ENCODE results near the gene SLC26A8. TPM values are rescaled to one million over a fixed set of nuclear protein-coding genes. Genes with fewer than 3 reads are reported as not detected.
A peak's percentile ranks its signal among the peaks of the same experiment; 100 is the strongest.

Gene SLC26A8
- total and polyA plus RNA-seq, 2 of the 13 experiments (the other 11 are each of a cell fraction or from before 2014, with no cell fraction given), result 0.46 TPM; not detected in 1

GRCh38 chr6:36028088-36028876, 3.8 kb upstream of the SLC26A8 start:
- H3K4me3 ChIP-seq (replicated peaks in 1 of 3; ENCODE audit: insufficient read depth in 1 of 3, low read depth in 2 of 3, low read length in 3 of 3), result peak overlapping the region; percentile 86 to 97 (median 96)
- no peak overlapping the region for H2AFZ ChIP-seq (ENCODE audit: low read length)
- peak overlapping the region; percentile 98 for H3K9ac ChIP-seq (ENCODE audit: insufficient read depth, low read depth, low read length)
- no TSS peak for BruUV-seq (replicated peaks)
- intact Hi-C loops (cut with micrococcal nuclease; ENCODE audit: unreplicated experiment) (loop anchor here (2.0 to 10.0 kb wide), 4 partner anchors 37 to 169 kb away; partner anchors contain the start of genes BRPF3 and SRPK1), in situ Hi-C loops (cut with HindIII; ENCODE audit: extremely low pct_ligation_motif_present, low pct_unique_long_range_greater_than_20kb) (loop anchor here (5.0 kb wide), 2 partner anchors 69 to 169 kb away; partner anchors contain the start of gene BRPF3)
- H3K4me1 ChIP-seq (ENCODE audit: insufficient read depth, low read length), result peaks cover 51% of the 10 kb centered on the region
- ChIA-PET POLR2A (interaction anchor here (0.7 to 5.2 kb wide), 29 partner anchors 10 to 801 kb away, joined by 3 to 163 read pairs (median 4); partner anchors contain the start of gene BRPF3), CTCF (ENCODE audit: low intra/inter-chr PET ratio, low total read pairs) (interaction anchor here (0.7 to 2.3 kb wide), 5 partner anchors 47 to 332 kb away, joined by 3 to 52 read pairs (median 3); no protein-coding TSS in a partner anchor)
- no peaks in the 10 kb centered on the region; a peak in 1 of 5 replicates for H3K27me3 ChIP-seq (ENCODE audit: control insufficient read depth in 1 of 2, insufficient read depth in 2 of 2, low read length in 2 of 2)
- H4K20me1 ChIP-seq (ENCODE audit: insufficient read depth, low read length), result peaks cover 23% of the 10 kb centered on the region
- H3K36me3 ChIP-seq (replicated peaks in 1 of 2; ENCODE audit: control insufficient read depth in 1 of 2, insufficient read depth in 2 of 2, low read length in 2 of 2), result no peaks in the 10 kb centered on the region
- H3K79me2 ChIP-seq (ENCODE audit: insufficient read depth, low read length), result peaks cover 57% of the 10 kb centered on the region
- DNase-seq (ENCODE audit: low spot score), result peak; percentile 46
- no peak for FAIRE-seq
- H3K9me3 ChIP-seq (ENCODE audit: low read length), result no peaks in the 10 kb centered on the region
- under 1% methylated on average over 25 of the region's 44 CpGs for WGBS (ENCODE audit: low lambda C conversion rate)
- peak overlapping the region; percentile 94 for H3K27ac ChIP-seq (ENCODE audit: extremely low read length, insufficient read depth, low read length)
- peak overlapping the region; percentile 66 for H3K4me2 ChIP-seq (ENCODE audit: low read depth, low read length)
- peak; percentile 75 for ATAC-seq
- no peak for TF ChIP-seq CHD2 (IDR thresholded peaks at IDR 0.05; ENCODE audit: low read depth, low read length)
- TF ChIP-seq ZBTB7B (CRISPR knock-in tag; IDR thresholded peaks at IDR 0.05), result 0 out of 2 replicates have a peak, but pooled peaks have one; percentile 23
- TF ChIP-seq, protein P1, sequence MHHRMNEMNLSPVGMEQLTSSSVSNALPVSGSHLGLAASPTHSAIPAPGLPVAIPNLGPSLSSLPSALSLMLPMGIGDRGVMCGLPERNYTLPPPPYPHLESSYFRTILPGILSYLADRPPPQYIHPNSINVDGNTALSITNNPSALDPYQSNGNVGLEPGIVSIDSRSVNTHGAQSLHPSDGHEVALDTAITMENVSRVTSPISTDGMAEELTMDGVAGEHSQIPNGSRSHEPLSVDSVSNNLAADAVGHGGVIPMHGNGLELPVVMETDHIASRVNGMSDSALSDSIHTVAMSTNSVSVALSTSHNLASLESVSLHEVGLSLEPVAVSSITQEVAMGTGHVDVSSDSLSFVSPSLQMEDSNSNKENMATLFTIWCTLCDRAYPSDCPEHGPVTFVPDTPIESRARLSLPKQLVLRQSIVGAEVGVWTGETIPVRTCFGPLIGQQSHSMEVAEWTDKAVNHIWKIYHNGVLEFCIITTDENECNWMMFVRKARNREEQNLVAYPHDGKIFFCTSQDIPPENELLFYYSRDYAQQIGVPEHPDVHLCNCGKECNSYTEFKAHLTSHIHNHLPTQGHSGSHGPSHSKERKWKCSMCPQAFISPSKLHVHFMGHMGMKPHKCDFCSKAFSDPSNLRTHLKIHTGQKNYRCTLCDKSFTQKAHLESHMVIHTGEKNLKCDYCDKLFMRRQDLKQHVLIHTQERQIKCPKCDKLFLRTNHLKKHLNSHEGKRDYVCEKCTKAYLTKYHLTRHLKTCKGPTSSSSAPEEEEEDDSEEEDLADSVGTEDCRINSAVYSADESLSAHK (CRISPR knock-in tag; IDR thresholded peaks at IDR 0.05; ENCODE audit: borderline replicate concordance), result no peak
- no peak for TF ChIP-seq STAT6 (CRISPR knock-in tag; IDR thresholded peaks at IDR 0.05; ENCODE audit: borderline replicate concordance)
- no peak for TF ChIP-seq ZNF841 (CRISPR knock-in tag; IDR thresholded peaks at IDR 0.05; ENCODE audit: borderline replicate concordance)
- TF ChIP-seq CCDC6 (CRISPR knock-in tag; IDR thresholded peaks at IDR 0.05), result no peak
- TF ChIP-seq ZNF564 (CRISPR knock-in tag; IDR thresholded peaks at IDR 0.05), result no peak
- TF ChIP-seq ZNF232 (CRISPR knock-in tag; IDR thresholded peaks at IDR 0.05; ENCODE audit: borderline replicate concordance), result no peak
- peak; percentile 44; the same call in 1 of the 2 replicates for TF ChIP-seq ZNF572 (CRISPR knock-in tag; IDR thresholded peaks at IDR 0.05)
- TF ChIP-seq ZBTB14 (CRISPR knock-in tag; IDR thresholded peaks at IDR 0.05), result no peak
- no peak for TF ChIP-seq CEBPB (IDR thresholded peaks at IDR 0.05; ENCODE audit: borderline replicate concordance, low read depth, low read length)
- TF ChIP-seq, protein P2, sequence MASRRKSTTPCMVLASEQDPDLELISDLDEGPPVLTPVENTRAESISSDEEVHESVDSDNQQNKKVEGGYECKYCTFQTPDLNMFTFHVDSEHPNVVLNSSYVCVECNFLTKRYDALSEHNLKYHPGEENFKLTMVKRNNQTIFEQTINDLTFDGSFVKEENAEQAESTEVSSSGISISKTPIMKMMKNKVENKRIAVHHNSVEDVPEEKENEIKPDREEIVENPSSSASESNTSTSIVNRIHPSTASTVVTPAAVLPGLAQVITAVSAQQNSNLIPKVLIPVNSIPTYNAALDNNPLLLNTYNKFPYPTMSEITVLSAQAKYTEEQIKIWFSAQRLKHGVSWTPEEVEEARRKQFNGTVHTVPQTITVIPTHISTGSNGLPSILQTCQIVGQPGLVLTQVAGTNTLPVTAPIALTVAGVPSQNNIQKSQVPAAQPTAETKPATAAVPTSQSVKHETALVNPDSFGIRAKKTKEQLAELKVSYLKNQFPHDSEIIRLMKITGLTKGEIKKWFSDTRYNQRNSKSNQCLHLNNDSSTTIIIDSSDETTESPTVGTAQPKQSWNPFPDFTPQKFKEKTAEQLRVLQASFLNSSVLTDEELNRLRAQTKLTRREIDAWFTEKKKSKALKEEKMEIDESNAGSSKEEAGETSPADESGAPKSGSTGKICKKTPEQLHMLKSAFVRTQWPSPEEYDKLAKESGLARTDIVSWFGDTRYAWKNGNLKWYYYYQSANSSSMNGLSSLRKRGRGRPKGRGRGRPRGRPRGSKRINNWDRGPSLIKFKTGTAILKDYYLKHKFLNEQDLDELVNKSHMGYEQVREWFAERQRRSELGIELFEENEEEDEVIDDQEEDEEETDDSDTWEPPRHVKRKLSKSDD (CRISPR knock-in tag; IDR thresholded peaks at IDR 0.05; ENCODE audit: low read depth), result no peak
- no peak for TF ChIP-seq MBD4 (IDR thresholded peaks at IDR 0.05; ENCODE audit: borderline replicate concordance, low read length)
